HepG2 (cell line): Measurements from ENCODE around the gene KATNB1. TPM values are rescaled to one million over a fixed set of nuclear protein-coding genes. Genes with fewer than 3 reads are reported as not detected.

ENCODE experiments used
- BHLHE40 ChIP-seq: IDR thresholded peaks from 2 replicates; pipeline ENCODE4 v1.6.1; 2011; ENCODE audit warnings: low read length, improper control_type of control experiment
- BRD4 ChIP-seq: sonication (generic); formaldehyde crosslinking; IDR thresholded peaks from 2 replicates; pipeline ENCODE4 v1.4.0; 2020; ENCODE audit warnings: missing genetic modification reagents
- E2F5 ChIP-seq: sonication (generic); formaldehyde crosslinking; conservative IDR thresholded peaks from 2 replicates; pipeline ENCODE4 v1.4.0; 2020; ENCODE audit warnings: missing genetic modification reagents
- ELF3 ChIP-seq: IDR thresholded peaks from 2 replicates; pipeline ENCODE4 v1.6.1; 2016; ENCODE audit warnings: missing genetic modification reagents, missing compliant biosample characterization
- GABPA ChIP-seq, 2 experiments: IDR thresholded peaks; 2 replicates each; pipeline ENCODE4 v1.6.1; 2011 to 2016; ENCODE audit warnings: low read depth in 2 of 2, low read length in 1 of 2, missing biosample characterization in 1 of 2, missing genetic modification characterization in 1 of 2
- GFI1 ChIP-seq: sonication (generic); formaldehyde crosslinking; IDR thresholded peaks from 2 replicates; pipeline ENCODE4 v1.5.0; 2020; ENCODE audit warnings: missing genetic modification reagents, mild to moderate bottlenecking, borderline replicate concordance
- IKZF4 ChIP-seq: sonication (generic); formaldehyde crosslinking; IDR thresholded peaks from 2 replicates; pipeline ENCODE4 v1.5.1; 2020; ENCODE audit warnings: borderline replicate concordance, mild to moderate bottlenecking, low read depth, missing genetic modification reagents; ENCODE audit errors: not compliant biosample characterization
- MYPOP ChIP-seq: sonication (generic); formaldehyde crosslinking; IDR thresholded peaks from 2 replicates; pipeline ENCODE4 v1.8.1; 2023; ENCODE audit warnings: mild to moderate bottlenecking, moderate library complexity, missing genetic modification reagents
- NKX3-1 ChIP-seq: sonication (generic); formaldehyde crosslinking; IDR thresholded peaks from 2 replicates; pipeline ENCODE4 v1.5.0; 2020; ENCODE audit warnings: missing genetic modification reagents
- PHB2 ChIP-seq: fragments of 450-650 bp; IDR thresholded peaks from 2 replicates; pipeline ENCODE4 v1.6.1; 2018; ENCODE audit not compliant: partially characterized antibody
- RFXANK ChIP-seq: IDR thresholded peaks from 2 replicates; pipeline ENCODE4 v1.6.1; 2016
- SIN3A ChIP-seq: IDR thresholded peaks from 2 replicates; pipeline ENCODE4 v1.6.1; 2011; ENCODE audit warnings: low read depth, mild to moderate bottlenecking, control low read depth, low read length, borderline replicate concordance
- SMARCE1 ChIP-seq: fragments of 450-650 bp; IDR thresholded peaks from 2 replicates; pipeline ENCODE4 v1.6.1; 2017; ENCODE audit warnings: borderline replicate concordance
- SPEN ChIP-seq: sonication (generic); formaldehyde crosslinking; IDR thresholded peaks from 2 replicates; pipeline ENCODE4 v1.5.1; 2020; ENCODE audit warnings: low read depth, mild to moderate bottlenecking, missing genetic modification reagents
- TFAP4 ChIP-seq: sonication (generic); IDR thresholded peaks from 2 replicates; pipeline ENCODE4 v1.6.1; 2016; ENCODE audit warnings: low read depth, borderline replicate concordance
- U2AF2 ChIP-seq: fragments of 200-400 bp; formaldehyde crosslinking; IDR thresholded peaks from 2 replicates; pipeline ENCODE4 v1.6.1; 2017; ENCODE audit warnings: low read depth, mild to moderate bottlenecking, low read length
- ZFY ChIP-seq: sonication (generic); formaldehyde crosslinking; IDR thresholded peaks from 2 replicates; pipeline ENCODE4 v1.4.0; 2020; ENCODE audit warnings: missing genetic modification reagents
- ZNF101 ChIP-seq: sonication (generic); formaldehyde crosslinking; IDR thresholded peaks from 2 replicates; pipeline ENCODE4 v1.4.0; 2020; ENCODE audit warnings: mild to moderate bottlenecking, low read depth, missing genetic modification reagents, borderline replicate concordance
- ZNF232 ChIP-seq: sonication (generic); formaldehyde crosslinking; IDR thresholded peaks from 2 replicates; pipeline ENCODE4 v1.4.0; 2020; ENCODE audit warnings: missing genetic modification reagents, borderline replicate concordance
- ZNF569 ChIP-seq: sonication (generic); formaldehyde crosslinking; IDR thresholded peaks from 2 replicates; pipeline ENCODE4 v1.5.0; 2020; ENCODE audit warnings: mild to moderate bottlenecking, missing genetic modification reagents, moderate library complexity, borderline replicate concordance
- ZNF724P ChIP-seq: sonication (generic); formaldehyde crosslinking; IDR thresholded peaks from 2 replicates; pipeline ENCODE4 v1.8.0; 2022; ENCODE audit warnings: missing genetic modification reagents, borderline replicate concordance
- ZZZ3 ChIP-seq: sonication (generic); formaldehyde crosslinking; IDR thresholded peaks from 2 replicates; pipeline ENCODE4 v1.4.0; 2020; ENCODE audit warnings: missing genetic modification reagents, mild to moderate bottlenecking, borderline replicate concordance
- polyA plus RNA-seq, 8 experiments: library from polyadenylated mRNA; depleted of rRNA in 3 of 8; stranded (reverse) in 7 of 8; unstranded in 1 of 8; fragments of >200 nt; fragmentation: Illumina TruSeq in 4 of 8; extraction: Trizol in 4 of 8; gene quantifications; 2 replicates each; pipeline versions ENCODE4 v1.2.1 to v1.2.3, GENCODE V29; 2011 to 2016; ENCODE audit warnings: low read depth in 4 of 8, missing spikeins in 1 of 8, mixed read lengths in 1 of 8; ENCODE audit not compliant: insufficient read depth in 1 of 8
- total RNA-seq, 5 experiments: library from RNA; depleted of rRNA; stranded (reverse); fragments of >200 nt; fragmentation: Illumina TruSeq; extraction: Trizol; gene quantifications; 2 replicates each; pipeline ENCODE4 v1.2.3, GENCODE V29; 2016; ENCODE audit warnings: low read depth in 1 of 5
- TF ChIP-seq, protein P1 (sequence below): sonication (generic); formaldehyde crosslinking; IDR thresholded peaks from 2 replicates; pipeline ENCODE4 v1.9.0; 2021; ENCODE audit warnings: mild to moderate bottlenecking, missing genetic modification reagents

Gene KATNB1
- total and polyA plus RNA-seq, 2 of the 13 experiments (the other 11 are each of a cell fraction or from before 2014, with no cell fraction given): 31.5 to 43.5 TPM

DNA sequence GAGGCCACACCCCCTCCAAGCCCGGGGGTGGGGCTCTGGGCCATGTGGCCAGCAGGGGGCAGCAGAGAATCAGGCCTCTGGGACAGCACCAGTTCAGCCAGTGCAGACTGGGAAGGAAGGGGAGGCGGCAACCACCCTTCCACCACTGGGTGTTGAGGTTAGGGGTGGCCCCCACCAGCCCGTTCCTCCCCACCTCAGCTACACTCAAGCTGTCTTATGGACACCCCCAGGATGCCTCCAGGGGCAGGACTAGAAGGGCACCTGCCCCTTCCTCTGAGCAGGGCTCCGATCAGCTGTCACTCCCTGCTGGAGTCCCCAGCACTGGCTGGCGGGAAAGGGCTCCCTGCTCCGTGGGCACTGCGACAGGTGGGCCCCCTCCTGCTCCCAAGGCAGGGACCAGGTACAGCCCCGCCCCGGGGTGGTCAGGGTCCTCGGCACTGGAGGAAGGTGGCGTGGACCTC, 21.8 kb downstream of the KATNB1 start (continued):
- TF ChIP-seq ZNF101 (CRISPR knock-in tag) (no peak), ZZZ3 (CRISPR knock-in tag) (no peak), GFI1 (CRISPR knock-in tag) (no peak; the same call in 1 of the 2 replicates), IKZF4 (CRISPR knock-in tag) (no peak), U2AF2 (no peak), TFAP4 (peak; percentile 18; the same call in 1 of the 2 replicates), SPEN (no peak), NKX3-1 (no peak), GABPA (IDR thresholded peaks at IDR 0.05; ENCODE audit: low read depth, low read length) (no peak), GABPA (CRISPR knock-in tag; IDR thresholded peaks at IDR 0.05; ENCODE audit: low read depth) (no peak), ZNF569 (no peak), ZNF724P (CRISPR knock-in tag) (no peak), SIN3A (peak; percentile 62; the same call in 1 of the 2 replicates), MYPOP (CRISPR knock-in tag) (no peak), E2F5 (CRISPR knock-in tag) (no peak), RFXANK (CRISPR knock-in tag) (no peak), ELF3 (CRISPR knock-in tag) (peak; percentile 45; the same call in 1 of the 2 replicates), ZFY (CRISPR knock-in tag) (no peak), SMARCE1 (no peak), BRD4 (CRISPR knock-in tag) (no peak), BHLHE40 (no peak), ZNF232 (CRISPR knock-in tag) (no peak), PHB2 (no peak)
- TF ChIP-seq, protein P1, sequence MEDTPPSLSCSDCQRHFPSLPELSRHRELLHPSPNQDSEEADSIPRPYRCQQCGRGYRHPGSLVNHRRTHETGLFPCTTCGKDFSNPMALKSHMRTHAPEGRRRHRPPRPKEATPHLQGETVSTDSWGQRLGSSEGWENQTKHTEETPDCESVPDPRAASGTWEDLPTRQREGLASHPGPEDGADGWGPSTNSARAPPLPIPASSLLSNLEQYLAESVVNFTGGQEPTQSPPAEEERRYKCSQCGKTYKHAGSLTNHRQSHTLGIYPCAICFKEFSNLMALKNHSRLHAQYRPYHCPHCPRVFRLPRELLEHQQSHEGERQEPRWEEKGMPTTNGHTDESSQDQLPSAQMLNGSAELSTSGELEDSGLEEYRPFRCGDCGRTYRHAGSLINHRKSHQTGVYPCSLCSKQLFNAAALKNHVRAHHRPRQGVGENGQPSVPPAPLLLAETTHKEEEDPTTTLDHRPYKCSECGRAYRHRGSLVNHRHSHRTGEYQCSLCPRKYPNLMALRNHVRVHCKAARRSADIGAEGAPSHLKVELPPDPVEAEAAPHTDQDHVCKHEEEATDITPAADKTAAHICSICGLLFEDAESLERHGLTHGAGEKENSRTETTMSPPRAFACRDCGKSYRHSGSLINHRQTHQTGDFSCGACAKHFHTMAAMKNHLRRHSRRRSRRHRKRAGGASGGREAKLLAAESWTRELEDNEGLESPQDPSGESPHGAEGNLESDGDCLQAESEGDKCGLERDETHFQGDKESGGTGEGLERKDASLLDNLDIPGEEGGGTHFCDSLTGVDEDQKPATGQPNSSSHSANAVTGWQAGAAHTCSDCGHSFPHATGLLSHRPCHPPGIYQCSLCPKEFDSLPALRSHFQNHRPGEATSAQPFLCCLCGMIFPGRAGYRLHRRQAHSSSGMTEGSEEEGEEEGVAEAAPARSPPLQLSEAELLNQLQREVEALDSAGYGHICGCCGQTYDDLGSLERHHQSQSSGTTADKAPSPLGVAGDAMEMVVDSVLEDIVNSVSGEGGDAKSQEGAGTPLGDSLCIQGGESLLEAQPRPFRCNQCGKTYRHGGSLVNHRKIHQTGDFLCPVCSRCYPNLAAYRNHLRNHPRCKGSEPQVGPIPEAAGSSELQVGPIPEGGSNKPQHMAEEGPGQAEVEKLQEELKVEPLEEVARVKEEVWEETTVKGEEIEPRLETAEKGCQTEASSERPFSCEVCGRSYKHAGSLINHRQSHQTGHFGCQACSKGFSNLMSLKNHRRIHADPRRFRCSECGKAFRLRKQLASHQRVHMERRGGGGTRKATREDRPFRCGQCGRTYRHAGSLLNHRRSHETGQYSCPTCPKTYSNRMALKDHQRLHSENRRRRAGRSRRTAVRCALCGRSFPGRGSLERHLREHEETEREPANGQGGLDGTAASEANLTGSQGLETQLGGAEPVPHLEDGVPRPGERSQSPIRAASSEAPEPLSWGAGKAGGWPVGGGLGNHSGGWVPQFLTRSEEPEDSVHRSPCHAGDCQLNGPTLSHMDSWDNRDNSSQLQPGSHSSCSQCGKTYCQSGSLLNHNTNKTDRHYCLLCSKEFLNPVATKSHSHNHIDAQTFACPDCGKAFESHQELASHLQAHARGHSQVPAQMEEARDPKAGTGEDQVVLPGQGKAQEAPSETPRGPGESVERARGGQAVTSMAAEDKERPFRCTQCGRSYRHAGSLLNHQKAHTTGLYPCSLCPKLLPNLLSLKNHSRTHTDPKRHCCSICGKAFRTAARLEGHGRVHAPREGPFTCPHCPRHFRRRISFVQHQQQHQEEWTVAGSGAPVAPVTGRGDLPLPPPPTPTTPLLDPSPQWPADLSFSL (CRISPR knock-in tag): no peak
